HG03432 (cell line): ENCODE results near the gene CYP4B1.
"Not testable (repeated sequence)": the region's sequence is repeated elsewhere in the genome, so short reads cannot be mapped to it uniquely, and the experiment has no call there.

Experiments
- ATAC-seq: cut with Tn5 transposase; IDR thresholded peaks from one replicate; pipeline ENCODE4 v1.9.1; 2021; ENCODE audit warnings: mild to moderate bottlenecking, moderate library complexity; ENCODE audit not compliant: unreplicated experiment

Gene CYP4B1

GRCh38 chr1:46812996-46813857 is 14.4 kb downstream of the CYP4B1 start:
- ATAC-seq, result no peak

- no peak for ATAC-seq
These were observed 15.1 kb downstream of the CYP4B1 start for GRCh38 chr1:46813858-46814396.

- ATAC-seq, result no peak
These were observed 16.3 kb downstream of the CYP4B1 start for GRCh38 chr1:46815133-46815532.

GRCh38 chr1:46816930-46817329 is 18.1 kb downstream of the CYP4B1 start:
- ATAC-seq, result no peak

- no peak for ATAC-seq
These were observed 19.0 kb downstream of the CYP4B1 start for GRCh38 chr1:46817814-46818213.

- no peak for ATAC-seq
These were observed 19.7 kb downstream of the CYP4B1 start for GRCh38 chr1:46818591-46818990.

GRCh38 chr1:46819335-46819734 is 20.5 kb downstream of the CYP4B1 start:
- no peak for ATAC-seq

- no peak for ATAC-seq
These were observed 21.2 kb downstream of the CYP4B1 start for GRCh38 chr1:46820076-46820475.

GRCh38 chr1:46820560-46821060 is 21.8 kb downstream of the CYP4B1 start:
- no peak for ATAC-seq

- no peak for ATAC-seq
These were observed 23.5 kb downstream of the CYP4B1 start for GRCh38 chr1:46822248-46822826.

- ATAC-seq, result no peak
These were observed 24.3 kb downstream of the CYP4B1 start for GRCh38 chr1:46823151-46823550.

GRCh38 chr1:46826892-46827291 is 28.0 kb downstream of the CYP4B1 start:
- ATAC-seq, result not testable (repeated sequence)

- no peak for ATAC-seq
These were observed 31.9 kb downstream of the CYP4B1 start for GRCh38 chr1:46830665-46831322.

GRCh38 chr1:46835469-46835868 is 36.6 kb downstream of the CYP4B1 start:
- not testable (repeated sequence) for ATAC-seq

- ATAC-seq, result not testable (repeated sequence)
These were observed 47.5 kb downstream of the CYP4B1 start for GRCh38 chr1:46846386-46846785.

- ATAC-seq, result not testable (repeated sequence)
These were observed 58.8 kb downstream of the CYP4B1 start for GRCh38 chr1:46857660-46858065.

- ATAC-seq, result no peak
These were observed 63.5 kb downstream of the CYP4B1 start for GRCh38 chr1:46862348-46862747.
